Loucy (cell line): Measurements from ENCODE around the gene MPZL1.
"Not testable (repeated sequence)": the region's sequence is repeated elsewhere in the genome, so short reads cannot be mapped to it uniquely, and the experiment has no call there.

ENCODE experiments used
- H2AFZ ChIP-seq: fragments of 200-600 bp; sonication (generic); 2 replicates; pipeline ENCODE4 v1.6.0; 2016; ENCODE audit warnings: antibody characterized with exemption, mild to moderate bottlenecking, low read length, moderate library complexity
- H3F3A ChIP-seq: fragments of 200-600 bp; 2 replicates; pipeline ENCODE4 v1.6.0; 2016; ENCODE audit warnings: antibody characterized with exemption, low read depth, mild to moderate bottlenecking
- H3K27me3 ChIP-seq: fragments of 200-600 bp; sonication (generic); 2 replicates; pipeline ENCODE4 v1.6.1; 2014; ENCODE audit warnings: low read length, mild to moderate bottlenecking; ENCODE audit not compliant: insufficient read depth, poor library complexity, severe bottlenecking
- H3K36me3 ChIP-seq: fragments of 200-600 bp; sonication (generic); 2 replicates; pipeline ENCODE4 v1.6.1; 2016; ENCODE audit warnings: low read length; ENCODE audit not compliant: insufficient read depth
- H3K4me1 ChIP-seq: fragments of 200-600 bp; sonication (generic); 2 replicates; pipeline ENCODE4 v1.5.1; 2014; ENCODE audit warnings: low read length, mild to moderate bottlenecking; ENCODE audit not compliant: insufficient read depth, poor library complexity, severe bottlenecking
- H3K4me2 ChIP-seq: fragments of 200-600 bp; sonication (generic); 2 replicates; pipeline ENCODE4 v1.6.0; 2014; ENCODE audit warnings: antibody characterized with exemption, low read length, low read depth, mild to moderate bottlenecking; ENCODE audit not compliant: poor library complexity, severe bottlenecking
- H3K4me3 ChIP-seq: fragments of 200-600 bp; sonication (generic); 2 replicates; pipeline ENCODE4 v1.5.1; 2014; ENCODE audit warnings: low read length, mild to moderate bottlenecking, mixed read lengths; ENCODE audit not compliant: poor library complexity, severe bottlenecking
- H3K79me2 ChIP-seq: fragments of 200-600 bp; sonication (generic); 2 replicates; pipeline ENCODE4 v1.6.1; 2014; ENCODE audit warnings: low read length; ENCODE audit not compliant: insufficient read depth
- H3K9ac ChIP-seq: fragments of 200-600 bp; sonication (generic); 2 replicates; pipeline ENCODE4 v1.6.0; 2014; ENCODE audit warnings: mild to moderate bottlenecking, low read depth, low read length, moderate library complexity; ENCODE audit not compliant: poor library complexity, severe bottlenecking
- H3K9me2 ChIP-seq: fragments of 200-600 bp; sonication (generic); replicated peaks from 2 replicates; pipeline ENCODE4 v1.6.1; 2016; ENCODE audit warnings: low read depth, low read length, mixed read lengths
- H3K9me3 ChIP-seq: fragments of 200-600 bp; sonication (generic); 2 replicates; pipeline ENCODE4 v1.6.1; 2014; ENCODE audit warnings: mild to moderate bottlenecking, antibody characterized with exemption, low read length, low read depth; ENCODE audit not compliant: insufficient read depth
- H4K20me1 ChIP-seq: fragments of 200-600 bp; sonication (generic); 2 replicates; pipeline ENCODE4 v1.6.0; 2014; ENCODE audit warnings: antibody characterized with exemption, low read length, mild to moderate bottlenecking; ENCODE audit not compliant: insufficient read depth, poor library complexity, severe bottlenecking
- EZH2phosphoT487 ChIP-seq: fragments of 200-600 bp; IDR thresholded peaks from 2 replicates; pipeline ENCODE4 v1.6.1; 2018; ENCODE audit warnings: antibody characterized with exemption, mild to moderate bottlenecking, moderate library complexity, borderline replicate concordance
- TF ChIP-seq, protein P1 (sequence below): fragments of 200-600 bp; sonication (generic); conservative IDR thresholded peaks from 2 replicates; pipeline ENCODE4 v1.5.1; 2014; ENCODE audit warnings: mild to moderate bottlenecking, antibody characterized with exemption, low read length

MPZL1 gene

DNA sequence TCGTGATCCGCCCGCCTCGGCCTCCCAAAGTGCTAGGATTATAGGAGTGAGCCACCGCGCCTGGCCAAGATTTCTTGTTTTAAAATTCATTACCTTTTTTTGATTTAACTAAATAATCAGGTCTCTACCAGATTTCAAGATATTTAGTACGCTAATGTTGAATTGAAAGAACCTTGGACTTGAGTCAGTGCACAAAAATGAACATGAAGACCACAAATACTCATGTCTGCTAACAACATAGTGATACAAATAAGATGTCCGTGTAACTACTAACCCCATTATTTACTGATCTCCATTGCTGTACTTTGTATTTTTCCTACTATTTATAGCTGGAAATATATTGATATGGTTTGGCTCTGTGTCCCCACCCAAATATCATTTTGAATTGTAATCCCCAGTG lies 16.4 kb downstream of the MPZL1 start:
- Histone ChIP-seq H3F3A (no peaks in the 10 kb centered on the region), H4K20me1 (peaks cover 13% of the 10 kb centered on the region), H3K79me2 (peaks cover 96% of the 10 kb centered on the region), H3K9me3 (peaks cover 7% of the 10 kb centered on the region), H3K36me3 (peaks cover 21% of the 10 kb centered on the region), H3K4me3 (no peak overlapping the region), H3K27me3 (no peaks in the 10 kb centered on the region), H3K9ac (no peak overlapping the region), H3K9me2 (no peaks in the 10 kb centered on the region), H3K4me1 (peaks cover 22% of the 10 kb centered on the region), H3K4me2 (no peak overlapping the region), H2AFZ (no peak overlapping the region)
- TF ChIP-seq, protein P1, sequence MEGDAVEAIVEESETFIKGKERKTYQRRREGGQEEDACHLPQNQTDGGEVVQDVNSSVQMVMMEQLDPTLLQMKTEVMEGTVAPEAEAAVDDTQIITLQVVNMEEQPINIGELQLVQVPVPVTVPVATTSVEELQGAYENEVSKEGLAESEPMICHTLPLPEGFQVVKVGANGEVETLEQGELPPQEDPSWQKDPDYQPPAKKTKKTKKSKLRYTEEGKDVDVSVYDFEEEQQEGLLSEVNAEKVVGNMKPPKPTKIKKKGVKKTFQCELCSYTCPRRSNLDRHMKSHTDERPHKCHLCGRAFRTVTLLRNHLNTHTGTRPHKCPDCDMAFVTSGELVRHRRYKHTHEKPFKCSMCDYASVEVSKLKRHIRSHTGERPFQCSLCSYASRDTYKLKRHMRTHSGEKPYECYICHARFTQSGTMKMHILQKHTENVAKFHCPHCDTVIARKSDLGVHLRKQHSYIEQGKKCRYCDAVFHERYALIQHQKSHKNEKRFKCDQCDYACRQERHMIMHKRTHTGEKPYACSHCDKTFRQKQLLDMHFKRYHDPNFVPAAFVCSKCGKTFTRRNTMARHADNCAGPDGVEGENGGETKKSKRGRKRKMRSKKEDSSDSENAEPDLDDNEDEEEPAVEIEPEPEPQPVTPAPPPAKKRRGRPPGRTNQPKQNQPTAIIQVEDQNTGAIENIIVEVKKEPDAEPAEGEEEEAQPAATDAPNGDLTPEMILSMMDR, result no peak
- TF ChIP-seq EZH2phosphoT487, result no peak

DNA sequence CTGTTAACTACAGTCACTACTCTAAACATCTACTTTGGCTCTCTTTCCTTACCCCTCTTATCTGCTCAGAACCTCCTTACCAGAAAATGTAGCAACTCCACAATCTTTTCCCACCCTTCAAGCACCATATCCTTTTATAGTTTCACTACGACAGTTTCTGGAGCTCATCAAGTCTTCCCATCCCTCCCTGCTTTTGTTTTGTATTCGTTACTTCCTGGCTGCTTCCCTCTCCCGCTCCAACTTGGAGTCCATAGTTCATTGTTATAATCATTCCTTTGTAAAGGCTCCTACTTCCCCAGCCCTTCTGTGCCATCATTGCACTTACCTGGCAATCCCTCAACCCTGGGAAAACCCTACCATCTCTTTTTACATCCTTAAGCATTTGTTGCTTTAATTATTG lies 18.0 kb downstream of the MPZL1 start:
- Histone ChIP-seq H3K36me3 (peaks cover 19% of the 10 kb centered on the region), H3K79me2 (peaks cover 96% of the 10 kb centered on the region)
- no peak for TF ChIP-seq EZH2phosphoT487
- TF ChIP-seq, protein P1, result no peak

DNA sequence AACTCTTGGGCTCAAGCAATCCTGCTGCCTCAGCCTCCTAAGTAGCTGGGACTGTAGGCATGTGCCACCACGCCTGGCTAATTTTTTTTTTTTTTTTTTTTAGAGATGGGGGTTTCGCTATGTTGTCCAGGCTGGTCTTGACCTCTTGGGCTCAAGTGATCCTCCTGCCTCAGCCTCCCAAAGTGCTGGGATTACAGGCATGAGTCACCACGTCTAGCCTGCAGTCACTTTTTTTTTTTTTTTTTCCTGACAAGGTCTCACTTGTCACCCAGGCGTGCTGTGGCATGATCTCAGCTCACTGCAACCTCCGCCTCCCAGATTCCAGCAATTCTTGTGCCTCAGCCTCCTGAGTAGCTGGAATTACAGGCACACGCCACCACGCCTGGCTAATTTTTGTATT lies 19.3 kb downstream of the MPZL1 start:
- H3K4me3 ChIP-seq, H3K9me2 ChIP-seq, H3F3A ChIP-seq, H2AFZ ChIP-seq, H3K9ac ChIP-seq, H4K20me1 ChIP-seq, H3K9me3 ChIP-seq, H3K4me2 ChIP-seq, H3K27me3 ChIP-seq: not testable (repeated sequence)
- peaks cover 27% of the 10 kb centered on the region for H3K4me1 ChIP-seq
- peaks cover 96% of the 10 kb centered on the region for H3K79me2 ChIP-seq
- H3K36me3 ChIP-seq, result peaks cover 19% of the 10 kb centered on the region

More for the DNA sequence above, 18.0 kb downstream of the MPZL1 start:
- Histone ChIP-seq H3K9ac (no peak overlapping the region), H3K4me2 (no peak overlapping the region), H2AFZ (no peak overlapping the region), H3K4me1 (peaks cover 32% of the 10 kb centered on the region), H3K27me3 (no peaks in the 10 kb centered on the region), H3K4me3 (no peak overlapping the region), H3K9me3 (peaks cover 7% of the 10 kb centered on the region), H3K9me2 (no peaks in the 10 kb centered on the region), H4K20me1 (peaks cover 11% of the 10 kb centered on the region), H3F3A (no peaks in the 10 kb centered on the region)

DNA sequence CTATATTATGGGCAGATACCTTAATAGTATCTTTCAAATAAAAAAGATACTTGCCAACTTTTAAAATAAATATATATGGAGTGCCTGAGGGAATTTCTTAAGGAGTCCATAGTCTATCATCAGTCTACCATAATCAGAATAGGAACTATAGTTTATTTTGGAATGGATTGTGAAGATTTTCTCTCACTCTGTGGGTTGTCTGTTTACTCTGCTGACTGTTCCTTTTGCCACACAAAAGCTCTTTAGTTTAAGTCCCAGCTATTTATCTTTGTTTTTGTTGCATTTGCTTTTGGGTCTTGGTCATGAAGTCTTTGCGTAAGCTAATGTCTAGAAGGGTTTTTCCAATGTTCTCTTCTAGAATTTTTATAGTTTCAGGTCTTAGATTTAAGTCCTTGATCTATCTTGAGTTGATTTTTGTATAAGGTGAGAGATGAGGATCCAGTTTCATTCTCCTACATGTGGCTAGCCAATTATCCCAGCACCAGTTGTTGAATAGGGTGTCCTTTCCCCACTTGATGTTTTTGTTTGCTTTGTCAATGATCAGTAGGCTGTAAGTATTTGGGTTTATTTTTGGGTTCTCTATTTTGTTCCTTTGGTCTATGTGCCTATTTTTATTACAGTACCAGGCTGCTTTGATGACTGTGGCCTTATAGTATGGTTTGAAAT lies 20.7 kb downstream of the MPZL1 start:
- not testable (repeated sequence) for H3F3A ChIP-seq, H3K9me3 ChIP-seq, H3K9ac ChIP-seq, H3K4me2 ChIP-seq, H4K20me1 ChIP-seq, H3K9me2 ChIP-seq, H2AFZ ChIP-seq, H3K27me3 ChIP-seq, H3K4me3 ChIP-seq
- H3K4me1 ChIP-seq, result peaks cover 30% of the 10 kb centered on the region
- H3K79me2 ChIP-seq, result peaks cover 96% of the 10 kb centered on the region
- peaks cover 16% of the 10 kb centered on the region for H3K36me3 ChIP-seq
